ENCODE data around the gene INTS1. TPM values are rescaled to one million over a fixed set of nuclear protein-coding genes. Genes with fewer than 3 reads are reported as not detected.

Gene INTS1
- total RNA-seq, 2 donors from 2014 or later: 79.0 to 153 TPM

DNA sequence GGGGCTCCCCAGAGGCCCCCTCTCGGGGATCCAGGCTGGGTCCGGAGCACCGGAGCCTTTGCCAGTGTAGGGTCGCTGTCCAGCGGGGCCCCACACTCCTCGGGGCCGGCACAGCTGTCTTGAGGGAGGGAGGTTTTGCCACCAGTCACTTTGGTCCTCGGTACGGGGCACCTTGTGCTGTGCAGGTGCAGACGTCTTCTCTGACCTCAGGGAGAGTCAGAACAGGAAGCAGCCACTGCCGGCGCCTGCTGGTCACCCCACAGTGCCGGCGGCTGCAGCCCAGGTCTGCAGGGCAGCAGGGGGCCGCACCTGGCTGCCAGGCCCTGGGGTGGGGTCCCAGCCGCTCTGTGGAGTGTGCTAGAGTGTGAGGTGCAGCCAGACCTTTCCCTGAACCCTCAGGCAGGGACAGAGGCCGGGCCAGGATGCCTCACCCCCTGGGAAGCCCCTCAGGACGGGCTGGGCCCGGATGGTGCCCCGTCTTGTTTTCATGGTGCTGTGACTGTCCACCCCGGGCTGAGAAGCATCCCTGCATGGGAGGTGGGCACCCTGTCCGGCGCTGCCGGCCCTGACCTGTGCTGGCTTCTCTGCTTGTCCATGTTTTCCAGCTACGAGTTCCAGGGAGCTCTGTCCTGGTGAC, 34.5 kb upstream of the INTS1 start:
- Mint-ChIP-seq H3K4me1 (ENCODE audit: low read depth in 2 of 2) (peaks cover 4% of the 10 kb centered on the region in 2 donors), H3K4me3 (no peak overlapping the region), H3K36me3 (no peaks in the 10 kb centered on the region), H3K27ac (no peak overlapping the region), H3K9me3 (no peaks in the 10 kb centered on the region), H3K27me3 (no peaks in the 10 kb centered on the region)
- no peak for DNase-seq (ENCODE audit: low spot score)
- no peak for ATAC-seq

- no peak for ATAC-seq
- H3K27ac Mint-ChIP-seq: no peak overlapping the region
- H3K36me3 Mint-ChIP-seq: no peaks in the 10 kb centered on the region
- peaks cover 13% of the 10 kb centered on the region in 2 donors for H3K4me1 Mint-ChIP-seq (ENCODE audit: low read depth in 2 of 2)
- H3K9me3 Mint-ChIP-seq: no peaks in the 10 kb centered on the region
- H3K4me3 Mint-ChIP-seq: no peak overlapping the region
- H3K27me3 Mint-ChIP-seq: no peaks in the 10 kb centered on the region
- no peak for DNase-seq (ENCODE audit: low spot score)
These were observed 33.6 kb upstream of the INTS1 start for GRCh38 chr7:1537535-1538412.

GRCh38 chr7:1536743-1537534, 32.8 kb upstream of the INTS1 start:
- no peak overlapping the region for H3K27ac Mint-ChIP-seq
- H3K27me3 Mint-ChIP-seq: no peaks in the 10 kb centered on the region
- H3K4me1 Mint-ChIP-seq (ENCODE audit: low read depth in 2 of 2): peaks cover 19% of the 10 kb centered on the region in 2 donors
- no peak for ATAC-seq
- no peaks in the 10 kb centered on the region for H3K9me3 Mint-ChIP-seq
- H3K36me3 Mint-ChIP-seq: no peaks in the 10 kb centered on the region
- no peak for DNase-seq (ENCODE audit: low spot score)
- no peak overlapping the region for H3K4me3 Mint-ChIP-seq

GRCh38 chr7:1536455-1536742, 32.2 kb upstream of the INTS1 start:
- no peak overlapping the region for H3K27ac Mint-ChIP-seq
- H3K4me3 Mint-ChIP-seq: no peak overlapping the region
- peaks cover 24 to 25% of the 10 kb centered on the region in 2 donors for H3K4me1 Mint-ChIP-seq (ENCODE audit: low read depth in 2 of 2)
- no peak for ATAC-seq
- no peaks in the 10 kb centered on the region for H3K36me3 Mint-ChIP-seq
- DNase-seq (ENCODE audit: low spot score): no peak
- H3K27me3 Mint-ChIP-seq: no peaks in the 10 kb centered on the region
- H3K9me3 Mint-ChIP-seq: no peaks in the 10 kb centered on the region

- Mint-ChIP-seq H3K27me3 (no peaks in the 10 kb centered on the region), H3K9me3 (no peaks in the 10 kb centered on the region)
- ATAC-seq: no peak
These were observed 31.7 kb upstream of the INTS1 start for GRCh38 chr7:1535701-1536454.

GRCh38 chr7:1535100-1535458, 30.9 kb upstream of the INTS1 start:
- no peaks in the 10 kb centered on the region for H3K9me3 Mint-ChIP-seq
- ATAC-seq: no peak

More at GRCh38 chr7:1535701-1536454, 31.7 kb upstream of the INTS1 start:
- H3K36me3 Mint-ChIP-seq: no peaks in the 10 kb centered on the region
- no peak overlapping the region for H3K4me3 Mint-ChIP-seq
- H3K4me1 Mint-ChIP-seq (ENCODE audit: low read depth in 2 of 2): peaks cover 24 to 25% of the 10 kb centered on the region in 2 donors
- no peak overlapping the region for H3K27ac Mint-ChIP-seq
- no peak for DNase-seq (ENCODE audit: low spot score)

DNA sequence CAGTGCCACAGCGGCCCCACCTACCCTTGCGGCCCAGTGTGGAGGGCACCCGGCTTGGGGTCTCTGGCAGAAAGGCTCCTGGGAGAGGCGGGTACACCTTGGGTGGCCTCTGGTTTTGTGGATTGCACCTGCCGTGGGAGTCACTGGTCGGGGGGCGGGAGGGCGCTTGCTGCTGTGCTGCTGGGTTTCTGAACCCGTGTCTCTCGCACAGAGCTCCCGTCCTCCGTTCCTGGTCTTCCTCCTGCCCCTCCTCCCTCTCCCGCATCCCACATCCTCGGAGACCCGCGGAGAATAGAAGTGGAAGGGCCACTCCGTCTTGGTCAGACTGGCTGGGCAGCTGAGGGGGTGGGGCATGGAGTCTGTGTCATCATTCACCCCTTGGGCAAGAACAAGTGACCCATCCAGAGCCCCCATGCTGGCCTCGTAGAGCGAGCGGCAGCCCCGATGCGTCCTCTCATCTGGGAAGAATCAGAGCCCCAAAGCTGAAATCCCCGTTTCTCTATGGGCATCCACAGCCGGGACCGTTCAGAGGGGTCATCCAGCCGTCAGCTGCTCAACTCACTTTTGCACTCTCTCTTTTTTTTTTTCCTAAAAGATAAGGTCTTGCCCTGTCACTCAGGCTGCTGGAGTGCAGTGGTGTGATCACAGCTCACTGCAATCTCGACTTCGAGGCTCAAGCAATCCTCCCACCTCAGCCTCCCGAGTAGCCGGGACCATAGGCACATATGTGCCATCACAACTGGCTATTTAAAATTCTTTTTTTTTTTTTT, 30.3 kb upstream of the INTS1 start:
- H3K27me3 Mint-ChIP-seq: no peaks in the 10 kb centered on the region
- peak overlapping the region in 1 of 2 donors; percentile 89 for H3K27ac Mint-ChIP-seq
- ATAC-seq (no peak), DNase-seq (ENCODE audit: low spot score) (no peak)
- no peaks in the 10 kb centered on the region for H3K9me3 Mint-ChIP-seq
- peaks cover 25 to 26% of the 10 kb centered on the region in 2 donors for H3K4me1 Mint-ChIP-seq (ENCODE audit: low read depth in 2 of 2)
- H3K4me3 Mint-ChIP-seq: no peak overlapping the region
- H3K36me3 Mint-ChIP-seq: no peaks in the 10 kb centered on the region

More at GRCh38 chr7:1535100-1535458, 30.9 kb upstream of the INTS1 start:
- peaks cover 24 to 25% of the 10 kb centered on the region in 2 donors for H3K4me1 Mint-ChIP-seq (ENCODE audit: low read depth in 2 of 2)
- no peak overlapping the region for H3K27ac Mint-ChIP-seq
- DNase-seq (ENCODE audit: low spot score): no peak
- H3K27me3 Mint-ChIP-seq: no peaks in the 10 kb centered on the region
- H3K36me3 Mint-ChIP-seq: no peaks in the 10 kb centered on the region
- no peak overlapping the region for H3K4me3 Mint-ChIP-seq

DNA sequence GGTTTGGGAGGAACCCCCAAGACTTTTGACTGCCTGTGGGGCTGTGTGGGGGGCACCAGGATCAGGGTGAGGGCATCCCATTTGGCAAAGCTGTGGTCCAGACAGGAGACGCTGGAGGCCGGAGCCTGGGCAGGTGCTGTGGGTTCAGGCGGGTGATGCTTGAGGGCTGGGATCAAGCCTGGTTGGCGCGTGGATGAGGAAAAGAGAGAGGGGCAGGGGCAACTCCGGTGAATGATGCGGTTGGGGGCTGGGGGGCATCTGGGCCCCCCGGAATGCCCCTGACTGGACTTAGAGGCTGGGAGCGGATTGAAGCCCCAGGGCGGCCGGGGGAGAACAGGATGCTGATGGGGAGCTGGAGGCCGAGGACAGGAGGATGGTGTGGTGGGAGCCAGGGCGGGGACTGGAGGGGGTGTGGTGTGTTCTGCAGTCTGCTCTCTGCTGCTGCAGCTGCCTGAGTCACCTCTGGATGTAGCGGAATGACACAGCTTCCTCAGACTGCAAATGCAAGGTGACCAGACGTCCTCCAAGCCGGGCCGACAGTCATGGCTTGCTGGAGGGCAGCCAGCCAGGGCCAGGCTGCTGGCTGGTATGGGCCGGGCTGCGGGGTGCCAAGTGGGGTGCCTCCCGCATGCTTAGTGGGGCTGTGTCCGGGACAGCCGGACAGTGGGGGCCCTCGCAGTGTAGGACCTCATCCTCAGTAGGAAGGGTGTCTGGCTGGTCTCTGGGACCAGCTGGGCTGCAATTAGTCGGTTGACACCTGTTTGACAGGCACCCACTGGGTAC, 29.5 kb upstream of the INTS1 start:
- no peaks in the 10 kb centered on the region for H3K9me3 Mint-ChIP-seq
- ATAC-seq (peak in 1 of 2 donors; percentile 76), DNase-seq (ENCODE audit: low spot score) (no peak)
- H3K36me3 Mint-ChIP-seq: no peaks in the 10 kb centered on the region
- peaks cover 25 to 26% of the 10 kb centered on the region in 2 donors for H3K4me1 Mint-ChIP-seq (ENCODE audit: low read depth in 2 of 2)
- no peaks in the 10 kb centered on the region for H3K27me3 Mint-ChIP-seq
- peak overlapping the region; percentile 94 for H3K4me3 Mint-ChIP-seq
- H3K27ac Mint-ChIP-seq: peak overlapping the region; percentile 84 to 89

DNA sequence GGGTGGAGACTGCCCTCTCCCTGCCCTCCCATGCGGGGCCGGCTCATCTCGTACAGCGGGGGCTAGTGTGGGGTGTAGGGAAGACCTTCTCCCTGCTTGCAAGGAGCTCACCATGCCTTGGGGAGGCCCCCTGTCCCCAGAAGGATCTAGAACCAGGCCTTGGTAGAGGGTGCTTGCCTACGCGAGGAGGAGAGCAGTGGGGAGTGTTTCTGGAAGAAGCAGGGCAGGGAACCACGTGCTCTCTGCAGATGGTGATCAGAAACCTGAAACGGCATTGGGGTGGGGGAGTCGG, 29.0 kb upstream of the INTS1 start:
- H3K4me1 Mint-ChIP-seq (ENCODE audit: low read depth in 2 of 2): peaks cover 25 to 26% of the 10 kb centered on the region in 2 donors
- peak overlapping the region; percentile 94 for H3K4me3 Mint-ChIP-seq
- H3K36me3 Mint-ChIP-seq: no peaks in the 10 kb centered on the region
- no peak for ATAC-seq
- H3K27ac Mint-ChIP-seq: peak overlapping the region; percentile 84 to 89
- H3K27me3 Mint-ChIP-seq: no peaks in the 10 kb centered on the region
- H3K9me3 Mint-ChIP-seq: no peaks in the 10 kb centered on the region
- DNase-seq (ENCODE audit: low spot score): no peak

DNA sequence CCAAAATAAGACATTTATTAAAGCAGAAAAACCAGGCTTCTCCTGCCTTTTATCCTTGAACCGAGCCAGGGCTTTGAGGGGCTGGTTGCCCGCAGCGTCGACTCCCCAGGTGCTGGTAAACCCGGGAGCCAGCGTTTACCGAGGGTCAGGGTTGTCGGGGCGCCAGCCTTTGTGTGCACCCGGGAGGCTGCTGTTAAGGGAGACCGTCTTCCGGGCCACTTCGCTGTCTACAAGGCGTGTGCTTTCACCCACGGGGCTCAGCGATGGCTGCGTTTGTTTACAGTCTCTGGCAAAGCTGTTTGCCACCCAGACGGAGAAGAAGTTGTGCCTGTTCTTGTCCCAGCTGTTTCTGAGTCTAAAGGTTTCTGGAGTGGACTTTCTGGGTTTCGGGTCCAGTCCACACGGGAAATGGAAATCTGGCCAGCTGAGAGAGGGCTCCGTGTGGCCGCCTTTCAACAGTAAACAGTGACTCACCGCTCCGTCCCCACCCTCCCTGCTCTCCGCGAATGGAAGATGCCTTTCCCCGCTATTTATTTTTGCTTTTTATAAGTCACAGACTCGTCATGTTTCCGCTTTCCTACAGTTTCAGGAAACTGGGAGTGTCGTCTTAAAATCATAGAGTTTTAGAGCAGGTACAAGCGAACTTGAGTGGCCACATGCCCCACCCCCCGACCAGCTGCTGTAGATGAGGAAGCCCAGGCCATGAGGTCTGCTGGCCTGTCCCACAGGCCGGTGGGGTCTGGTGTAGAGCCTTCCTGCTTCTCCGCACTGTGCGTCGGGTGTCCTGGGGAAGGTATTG, 28.5 kb upstream of the INTS1 start:
- Mint-ChIP-seq H3K9me3 (no peaks in the 10 kb centered on the region), H3K4me1 (ENCODE audit: low read depth in 2 of 2) (peaks cover 24 to 25% of the 10 kb centered on the region in 2 donors), H3K4me3 (peak overlapping the region; percentile 94), H3K27me3 (no peaks in the 10 kb centered on the region), H3K27ac (peak overlapping the region; percentile 84 to 89), H3K36me3 (no peaks in the 10 kb centered on the region)
- peak; percentile 41 to 63 for ATAC-seq
- DNase-seq (ENCODE audit: low spot score): no peak

DNA sequence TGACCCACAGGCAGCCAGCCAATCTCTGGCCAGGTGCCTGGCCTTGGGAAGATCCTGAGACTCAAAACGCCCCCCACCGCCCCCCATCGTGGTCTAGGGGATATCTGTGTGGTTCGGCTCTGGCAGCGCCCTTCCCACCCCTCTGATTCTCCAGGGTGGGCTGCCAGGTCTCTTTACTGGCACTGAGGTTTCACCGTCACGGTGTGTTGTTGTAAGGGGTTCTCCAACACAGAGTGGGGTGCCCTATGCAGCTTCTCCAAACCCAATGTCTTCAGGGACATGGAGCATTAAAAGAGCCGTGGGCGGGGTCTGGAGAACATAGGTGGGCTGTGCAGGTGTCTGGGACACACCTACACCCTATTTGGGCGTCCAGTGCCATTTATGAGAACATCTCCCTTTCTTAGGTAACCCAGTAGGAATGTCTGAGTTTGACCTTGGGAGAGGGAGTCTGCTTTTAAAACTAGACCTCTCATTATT, 27.8 kb upstream of the INTS1 start:
- H3K4me1 Mint-ChIP-seq (ENCODE audit: low read depth in 2 of 2): peaks cover 24 to 25% of the 10 kb centered on the region in 2 donors
- H3K27me3 Mint-ChIP-seq: peaks cover 0 to under 1% of the 10 kb centered on the region in 2 donors
- no peak for ATAC-seq

More for the DNA sequence above, 27.8 kb upstream of the INTS1 start:
- H3K27ac Mint-ChIP-seq: peak overlapping the region; percentile 84 to 89
- DNase-seq (ENCODE audit: low spot score): no peak
- no peaks in the 10 kb centered on the region for H3K36me3 Mint-ChIP-seq
- peak overlapping the region; percentile 94 for H3K4me3 Mint-ChIP-seq
- H3K9me3 Mint-ChIP-seq: no peaks in the 10 kb centered on the region

All from natural killer cell treated with Interleukin-12 subunit alpha and Interleukin-12 subunit beta and Interleukin-15 and Interleukin-18, amount 100 ng/mL, for 72 hours (primary cell).